Measurements from ENCODE around the gene IGFALS. TPM values are rescaled to one million over a fixed set of nuclear protein-coding genes. Genes with fewer than 3 reads are reported as not detected.

IGFALS gene
- total RNA-seq, 1 donor from 2014 or later: not detected

DNA sequence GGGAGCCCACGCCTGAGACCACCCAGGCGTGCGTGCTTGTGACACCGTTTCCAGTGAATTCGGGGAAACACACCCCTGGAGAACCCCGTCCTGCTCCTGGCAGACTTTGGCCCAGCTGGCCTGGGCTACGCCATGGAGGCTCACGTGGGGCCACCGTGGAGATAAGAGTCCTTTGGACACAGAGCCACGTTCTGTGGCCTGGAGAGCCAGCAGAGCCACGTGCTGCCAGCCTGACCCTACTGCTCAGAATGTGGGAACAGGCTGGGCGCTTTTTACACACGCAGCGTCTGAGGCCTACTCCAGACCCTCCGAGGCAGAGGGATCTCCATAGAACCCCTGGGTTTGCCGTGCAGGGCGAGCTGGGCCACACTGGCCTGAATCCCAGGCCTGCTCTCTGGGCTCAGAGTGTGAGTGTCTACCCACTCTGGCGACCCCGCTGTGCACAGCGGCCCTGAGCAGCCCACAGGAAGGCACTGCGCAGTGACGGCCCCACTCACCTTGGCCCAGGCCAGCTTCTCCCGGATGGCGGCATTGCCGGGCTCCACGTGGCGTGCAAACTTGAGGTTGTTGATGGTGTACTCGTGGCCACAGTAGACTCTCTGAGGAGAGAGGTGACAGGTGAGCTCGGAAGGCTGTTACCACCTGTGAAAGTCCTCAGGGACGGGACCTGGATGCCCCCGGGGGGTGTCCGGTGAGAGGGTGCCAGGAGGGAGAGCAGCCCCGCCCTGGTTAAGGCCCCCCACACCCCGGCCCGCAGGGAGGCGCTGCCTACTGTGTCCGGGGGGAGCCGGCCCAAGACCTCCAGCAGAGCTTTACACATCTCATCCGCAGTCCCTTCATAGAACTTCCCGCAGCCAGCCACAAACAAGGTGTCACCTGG, 23.1 kb upstream of the IGFALS start:
- no peaks in the 10 kb centered on the region for H3K27me3 Mint-ChIP-seq (ENCODE audit: unreplicated experiment)
- H3K27ac Mint-ChIP-seq (ENCODE audit: unreplicated experiment): no peak overlapping the region
- H3K4me1 Mint-ChIP-seq (ENCODE audit: unreplicated experiment): no peaks in the 10 kb centered on the region
- H3K9me3 Mint-ChIP-seq (ENCODE audit: unreplicated experiment): no peaks in the 10 kb centered on the region
- H3K36me3 Mint-ChIP-seq (ENCODE audit: low read depth, unreplicated experiment): peaks cover 21% of the 10 kb centered on the region
- H3K4me3 Mint-ChIP-seq (ENCODE audit: unreplicated experiment): no peak overlapping the region
- TF ChIP-seq, protein P1, sequence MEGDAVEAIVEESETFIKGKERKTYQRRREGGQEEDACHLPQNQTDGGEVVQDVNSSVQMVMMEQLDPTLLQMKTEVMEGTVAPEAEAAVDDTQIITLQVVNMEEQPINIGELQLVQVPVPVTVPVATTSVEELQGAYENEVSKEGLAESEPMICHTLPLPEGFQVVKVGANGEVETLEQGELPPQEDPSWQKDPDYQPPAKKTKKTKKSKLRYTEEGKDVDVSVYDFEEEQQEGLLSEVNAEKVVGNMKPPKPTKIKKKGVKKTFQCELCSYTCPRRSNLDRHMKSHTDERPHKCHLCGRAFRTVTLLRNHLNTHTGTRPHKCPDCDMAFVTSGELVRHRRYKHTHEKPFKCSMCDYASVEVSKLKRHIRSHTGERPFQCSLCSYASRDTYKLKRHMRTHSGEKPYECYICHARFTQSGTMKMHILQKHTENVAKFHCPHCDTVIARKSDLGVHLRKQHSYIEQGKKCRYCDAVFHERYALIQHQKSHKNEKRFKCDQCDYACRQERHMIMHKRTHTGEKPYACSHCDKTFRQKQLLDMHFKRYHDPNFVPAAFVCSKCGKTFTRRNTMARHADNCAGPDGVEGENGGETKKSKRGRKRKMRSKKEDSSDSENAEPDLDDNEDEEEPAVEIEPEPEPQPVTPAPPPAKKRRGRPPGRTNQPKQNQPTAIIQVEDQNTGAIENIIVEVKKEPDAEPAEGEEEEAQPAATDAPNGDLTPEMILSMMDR (IDR thresholded peaks at IDR 0.05; ENCODE audit: unreplicated experiment): no peak
- DNase-seq (ENCODE audit: low spot score): no peak

DNA sequence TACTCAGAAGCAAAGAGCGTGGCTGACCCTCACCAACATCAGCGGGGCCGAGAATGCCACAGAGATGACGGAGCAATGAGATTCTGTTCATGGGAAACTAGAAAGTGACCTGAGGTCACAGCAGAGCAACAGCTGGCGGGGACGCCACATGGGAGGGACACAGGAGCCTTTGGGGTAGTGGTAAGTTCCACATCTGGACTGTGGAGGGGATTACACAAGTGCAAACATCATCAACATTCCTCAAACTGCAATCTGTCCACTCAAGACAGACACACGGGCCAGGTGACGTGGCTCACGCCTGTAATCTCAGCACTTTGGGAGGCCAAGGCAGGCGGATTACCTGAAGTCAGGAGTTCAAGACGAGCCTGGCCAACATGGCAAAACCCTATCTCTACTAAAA, 22.0 kb upstream of the IGFALS start:
- TF ChIP-seq, protein P1 (IDR thresholded peaks at IDR 0.05; ENCODE audit: unreplicated experiment): no peak
- Mint-ChIP-seq H3K4me3 (ENCODE audit: unreplicated experiment) (peak overlapping the region; percentile 56), H3K36me3 (ENCODE audit: low read depth, unreplicated experiment) (peaks cover 24% of the 10 kb centered on the region)

GRCh38 chr16:1812732-1813163, 19.2 kb upstream of the IGFALS start:
- DNase-seq (ENCODE audit: low spot score): peak; percentile 52
- TF ChIP-seq, protein P1 (IDR thresholded peaks at IDR 0.05; ENCODE audit: unreplicated experiment): peak; percentile 35
- H3K4me1 Mint-ChIP-seq (ENCODE audit: unreplicated experiment): no peaks in the 10 kb centered on the region
- no peak overlapping the region for H3K27ac Mint-ChIP-seq (ENCODE audit: unreplicated experiment)
- H3K27me3 Mint-ChIP-seq (ENCODE audit: unreplicated experiment): no peaks in the 10 kb centered on the region
- no peaks in the 10 kb centered on the region for H3K9me3 Mint-ChIP-seq (ENCODE audit: unreplicated experiment)
- no peak overlapping the region for H3K4me3 Mint-ChIP-seq (ENCODE audit: unreplicated experiment)
- peaks cover 23% of the 10 kb centered on the region for H3K36me3 Mint-ChIP-seq (ENCODE audit: low read depth, unreplicated experiment)

More for the DNA sequence above, 22.0 kb upstream of the IGFALS start:
- DNase-seq (ENCODE audit: low spot score): no peak
- Mint-ChIP-seq H3K27me3 (ENCODE audit: unreplicated experiment) (no peaks in the 10 kb centered on the region), H3K4me1 (ENCODE audit: unreplicated experiment) (no peaks in the 10 kb centered on the region), H3K9me3 (ENCODE audit: unreplicated experiment) (no peaks in the 10 kb centered on the region), H3K27ac (ENCODE audit: unreplicated experiment) (no peak overlapping the region)

- H3K27ac Mint-ChIP-seq (ENCODE audit: unreplicated experiment): no peak overlapping the region
- DNase-seq (ENCODE audit: low spot score): no peak
- H3K4me1 Mint-ChIP-seq (ENCODE audit: unreplicated experiment): no peaks in the 10 kb centered on the region
- H3K4me3 Mint-ChIP-seq (ENCODE audit: unreplicated experiment): no peak overlapping the region
- H3K36me3 Mint-ChIP-seq (ENCODE audit: low read depth, unreplicated experiment): peaks cover 39% of the 10 kb centered on the region
- H3K9me3 Mint-ChIP-seq (ENCODE audit: unreplicated experiment): no peaks in the 10 kb centered on the region
- H3K27me3 Mint-ChIP-seq (ENCODE audit: unreplicated experiment): no peaks in the 10 kb centered on the region
- TF ChIP-seq, protein P1 (IDR thresholded peaks at IDR 0.05; ENCODE audit: unreplicated experiment): no peak
Measured at GRCh38 chr16:1810536-1810935, 17.0 kb upstream of the IGFALS start.

- H3K27ac Mint-ChIP-seq (ENCODE audit: unreplicated experiment): no peak overlapping the region
- TF ChIP-seq, protein P1 (IDR thresholded peaks at IDR 0.05; ENCODE audit: unreplicated experiment): no peak
- H3K4me3 Mint-ChIP-seq (ENCODE audit: unreplicated experiment): no peak overlapping the region
- H3K27me3 Mint-ChIP-seq (ENCODE audit: unreplicated experiment): no peaks in the 10 kb centered on the region
- peaks cover 36% of the 10 kb centered on the region for H3K36me3 Mint-ChIP-seq (ENCODE audit: low read depth, unreplicated experiment)
- H3K9me3 Mint-ChIP-seq (ENCODE audit: unreplicated experiment): no peaks in the 10 kb centered on the region
- DNase-seq (ENCODE audit: low spot score): no peak
- H3K4me1 Mint-ChIP-seq (ENCODE audit: unreplicated experiment): no peaks in the 10 kb centered on the region
Measured at GRCh38 chr16:1810106-1810505, 16.6 kb upstream of the IGFALS start.

Measured in endothelial cell (in vitro differentiated cells).